Fibroblast of lung (primary cell): ENCODE measurements around the gene TTC22. TPM values are rescaled to one million over a fixed set of nuclear protein-coding genes. Genes with fewer than 3 reads are reported as not detected.

Source experiments
- DNase-seq, 2 donors: peaks; one replicate each; pipeline versions ENCODE4 v3.0.0 to v3.0.0-alpha.2; 2010; ENCODE audit warnings: low read depth in 2 of 2
- H2AFZ ChIP-seq: 2 replicates; pipeline ENCODE4 v1.5.1; 2012; ENCODE audit warnings: low read length, control low read depth, inconsistent platforms
- H3K27ac ChIP-seq: 2 replicates; pipeline ENCODE4 v1.5.1; 2011; ENCODE audit warnings: low read length, control low read depth; ENCODE audit not compliant: insufficient read depth
- H3K27me3 ChIP-seq: 2 replicates; pipeline ENCODE4 v1.5.1; 2011; ENCODE audit warnings: mild to moderate bottlenecking, low read length; ENCODE audit not compliant: control insufficient read depth, insufficient read depth
- H3K36me3 ChIP-seq: 2 replicates; pipeline ENCODE4 v1.5.1; 2011; ENCODE audit warnings: low read length; ENCODE audit not compliant: control insufficient read depth, insufficient read depth
- H3K4me1 ChIP-seq: 2 replicates; pipeline ENCODE4 v1.5.1; 2011; ENCODE audit warnings: low read length; ENCODE audit not compliant: control insufficient read depth, insufficient read depth; ENCODE audit errors: extremely low read depth
- H3K4me2 ChIP-seq: 2 replicates; pipeline ENCODE4 v1.5.1; 2011; ENCODE audit warnings: low read length, control low read depth; ENCODE audit not compliant: insufficient read depth; ENCODE audit errors: extremely low read depth
- H3K4me3 ChIP-seq, 4 experiments: fragments of 200-600 bp in 1 of 4; sonication (generic) in 1 of 4; replicated peaks in 1 of 4; 2 replicates each; pipeline ENCODE4 v1.5.1; 2011 to 2016; ENCODE audit warnings: low read length in 4 of 4, low read depth in 3 of 4, mild to moderate bottlenecking in 3 of 4, control low read depth in 2 of 4, inconsistent platforms in 1 of 4, mixed read lengths in 1 of 4; ENCODE audit not compliant: insufficient read depth in 1 of 4; ENCODE audit errors: control extremely low read depth in 1 of 4
- H3K79me2 ChIP-seq: 2 replicates; pipeline ENCODE4 v1.5.1; 2012; ENCODE audit warnings: mild to moderate bottlenecking, low read length, inconsistent platforms; ENCODE audit not compliant: control insufficient read depth, insufficient read depth
- H3K9ac ChIP-seq: 2 replicates; pipeline ENCODE4 v1.5.1; 2011; ENCODE audit warnings: mild to moderate bottlenecking, low read length, control low read depth; ENCODE audit not compliant: insufficient read depth
- H3K9me3 ChIP-seq: 2 replicates; pipeline ENCODE4 v1.5.1; 2012; ENCODE audit warnings: low read depth, low read length; ENCODE audit not compliant: control insufficient read depth, insufficient read depth
- H4K20me1 ChIP-seq: 2 replicates; pipeline ENCODE4 v1.5.1; 2011; ENCODE audit warnings: low read length; ENCODE audit not compliant: control insufficient read depth, insufficient read depth; ENCODE audit errors: extremely low read depth
- CTCF ChIP-seq, 2 donors: IDR thresholded peaks in 1 of 2; conservative IDR thresholded peaks in 1 of 2; 1 replicate in 1 of 2; 2 replicates in 1 of 2; pipeline ENCODE4 v1.5.1; 2011 to 2012; ENCODE audit warnings: low read length in 2 of 2, control low read depth in 1 of 2, inconsistent platforms in 1 of 2, low read depth in 1 of 2, mild to moderate bottlenecking in 1 of 2
- EZH2 ChIP-seq: IDR thresholded peaks from 2 replicates; pipeline ENCODE4 v1.5.1; 2012; ENCODE audit warnings: low read length, control low read depth, mild to moderate bottlenecking; ENCODE audit errors: missing control alignments
- polyA plus RNA-seq, 2 donors: library from polyadenylated mRNA; depleted of rRNA in 1 of 2; stranded (reverse) in 1 of 2; unstranded in 1 of 2; fragments of >200 nt; gene quantifications; 2 replicates each; pipeline ENCODE4 v1.2.1, GENCODE V29; 2011 to 2012; ENCODE audit warnings: missing spikeins in 1 of 2
- total RNA-seq: library from RNA; depleted of rRNA; stranded (reverse); fragments of >200 nt; gene quantifications from 2 replicates; pipeline ENCODE4 v1.2.1, GENCODE V29; 2014

The TTC22 gene
- total and polyA plus RNA-seq, 2 donors (not counting 1 experiment from before 2014, with no cell fraction given): not detected

DNA sequence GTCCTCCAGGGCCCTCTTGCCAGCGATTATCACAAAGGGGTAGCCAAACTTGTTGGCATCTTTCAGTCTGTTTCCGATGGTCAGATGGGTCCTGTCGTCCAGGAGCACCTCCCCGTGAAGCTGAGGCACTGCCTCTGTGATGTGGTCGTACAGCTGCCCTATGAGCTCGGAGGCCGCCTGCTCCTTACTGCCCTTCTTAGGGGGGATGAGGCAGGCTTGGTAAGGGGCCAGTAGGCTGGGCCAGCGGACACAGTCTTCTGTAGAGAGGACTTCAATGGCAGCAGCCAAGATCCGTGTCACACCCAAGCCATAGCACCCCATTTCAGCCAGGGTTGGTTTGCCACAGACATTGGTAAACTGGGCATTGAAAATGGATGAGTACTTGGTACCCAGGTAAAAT, 43.3 kb downstream of the TTC22 start:
- no peaks in the 10 kb centered on the region for H3K4me1 ChIP-seq
- no peak for DNase-seq
- H3K4me2 ChIP-seq: no peak overlapping the region
- no peak overlapping the region for H2AFZ ChIP-seq
- H3K36me3 ChIP-seq: peaks cover 3% of the 10 kb centered on the region
- H3K27ac ChIP-seq: no peak overlapping the region
- H3K79me2 ChIP-seq: no peaks in the 10 kb centered on the region
- no peak overlapping the region for H3K4me3 ChIP-seq
- TF ChIP-seq CTCF (conservative IDR thresholded peaks at IDR 0.05 in 1 of 2, IDR thresholded peaks at IDR 0.05 in 1 of 2; ENCODE audit: low read depth in 1 of 2, low read length in 2 of 2) (no peak), EZH2 (no peak)
- no peaks in the 10 kb centered on the region for H3K9me3 ChIP-seq
- no peak overlapping the region for H3K9ac ChIP-seq
- no peaks in the 10 kb centered on the region for H3K27me3 ChIP-seq
- no peaks in the 10 kb centered on the region for H4K20me1 ChIP-seq

DNA sequence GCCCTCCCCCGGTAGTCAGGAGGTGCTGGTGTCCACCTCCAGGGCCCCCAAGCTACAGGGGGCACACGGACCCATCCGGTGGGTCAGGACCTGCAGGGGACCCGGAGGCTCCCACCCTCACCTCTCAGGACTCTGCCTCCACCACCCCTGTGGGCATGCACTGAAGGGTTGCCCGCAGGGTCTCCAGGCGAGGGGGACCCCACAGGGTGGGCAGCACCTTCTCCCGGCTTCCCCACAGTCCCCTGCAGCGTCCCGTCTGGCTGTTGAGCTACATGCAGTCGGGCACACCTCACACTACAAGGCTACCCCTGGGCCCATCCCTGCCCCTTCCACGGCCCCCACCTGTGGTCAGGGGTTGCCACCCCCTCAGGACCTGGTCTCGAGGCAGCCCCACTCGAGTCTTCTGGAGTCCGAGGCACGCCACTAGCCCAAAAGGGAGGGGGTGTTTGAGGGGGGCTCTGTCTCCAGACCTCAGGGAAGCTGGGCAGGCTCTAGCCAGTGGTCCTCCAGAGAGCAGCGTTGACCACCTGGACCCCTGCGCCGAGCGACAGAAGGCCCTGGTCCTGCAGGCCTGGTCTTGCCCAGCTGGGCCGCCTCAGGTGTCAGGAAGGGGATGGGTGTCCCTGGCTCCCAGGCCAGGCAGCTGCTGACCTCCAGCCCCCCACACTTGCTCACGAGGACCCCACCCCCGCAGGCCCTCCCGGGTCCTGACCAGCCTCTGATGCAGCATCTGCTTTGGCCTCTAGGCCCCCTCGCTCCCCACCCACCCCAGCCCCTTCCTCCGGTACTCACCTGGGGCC, 46.4 kb downstream of the TTC22 start:
- H3K79me2 ChIP-seq: no peaks in the 10 kb centered on the region
- TF ChIP-seq CTCF (conservative IDR thresholded peaks at IDR 0.05 in 1 of 2, IDR thresholded peaks at IDR 0.05 in 1 of 2; ENCODE audit: low read depth in 1 of 2, low read length in 2 of 2): no peak
- no peak for TF ChIP-seq EZH2
- H3K4me1 ChIP-seq: no peaks in the 10 kb centered on the region
- no peaks in the 10 kb centered on the region for H3K9me3 ChIP-seq
- H3K4me3 ChIP-seq: no peak overlapping the region
- no peak overlapping the region for H2AFZ ChIP-seq
- no peak overlapping the region for H3K9ac ChIP-seq
- DNase-seq: no peak
- H3K4me2 ChIP-seq: no peak overlapping the region
- H3K36me3 ChIP-seq: peaks cover 3% of the 10 kb centered on the region
- no peak overlapping the region for H3K27ac ChIP-seq
- no peaks in the 10 kb centered on the region for H4K20me1 ChIP-seq
- no peaks in the 10 kb centered on the region for H3K27me3 ChIP-seq

- no peak for DNase-seq
- peaks cover 3% of the 10 kb centered on the region for H3K36me3 ChIP-seq
- no peaks in the 10 kb centered on the region for H3K79me2 ChIP-seq
- H3K4me3 ChIP-seq: no peak overlapping the region
- no peak overlapping the region for H3K4me2 ChIP-seq
- no peaks in the 10 kb centered on the region for H3K4me1 ChIP-seq
- TF ChIP-seq CTCF (conservative IDR thresholded peaks at IDR 0.05 in 1 of 2, IDR thresholded peaks at IDR 0.05 in 1 of 2; ENCODE audit: low read depth in 1 of 2, low read length in 2 of 2): no peak
- TF ChIP-seq EZH2: no peak
- no peak overlapping the region for H3K27ac ChIP-seq
- no peak overlapping the region for H3K9ac ChIP-seq
- H4K20me1 ChIP-seq: no peaks in the 10 kb centered on the region
- peaks cover 2% of the 10 kb centered on the region for H3K27me3 ChIP-seq
- no peaks in the 10 kb centered on the region for H3K9me3 ChIP-seq
- no peak overlapping the region for H2AFZ ChIP-seq
Observed at GRCh38 chr1:54754045-54754444, 47.1 kb downstream of the TTC22 start.
